Activated T-helper 2 cell treated with anti-CD3 and anti-CD28 coated beads, Interferon-gamma antibody, Interleukin-2, Interleukin-4, amounts not matched to agents 10 μg/mL and 5 μg/mL and 100 μg/mL, durations not matched to agents 14 hours and 24 hours and 36 hours (primary cell): ENCODE results near the gene ST6GAL2. TPM values are rescaled to one million over a fixed set of nuclear protein-coding genes. Genes with fewer than 3 reads are reported as not detected.

Experiments used
- DNase-seq: peaks from one replicate; pipeline ENCODE4 v3.0.0; 2021; ENCODE audit warnings: low spot score
- H3K27ac Mint-ChIP-seq: one replicate; pipeline ENCODE4 v1.8.0; 2021; ENCODE audit warnings: mixed read lengths
- H3K27me3 Mint-ChIP-seq: one replicate; pipeline ENCODE4 v1.8.0; 2021; ENCODE audit warnings: low read depth, mixed read lengths
- H3K36me3 Mint-ChIP-seq: one replicate; pipeline ENCODE4 v1.8.0; 2021; ENCODE audit warnings: low read depth, mixed read lengths
- H3K4me1 Mint-ChIP-seq: one replicate; pipeline ENCODE4 v1.8.0; 2021; ENCODE audit warnings: low read depth, mixed read lengths
- H3K4me3 Mint-ChIP-seq: one replicate; pipeline ENCODE4 v1.8.0; 2021; ENCODE audit warnings: low read depth, mild to moderate bottlenecking, moderate library complexity, mixed read lengths
- H3K9me3 Mint-ChIP-seq: one replicate; pipeline ENCODE4 v1.8.0; 2021; ENCODE audit warnings: mixed read lengths
- intact Hi-C: fragments of 100-400 bp; cut with micrococcal nuclease; formaldehyde crosslinking; loops from one replicate; pipeline ENCODE4 v1.15.1; 2023
- total RNA-seq: library from RNA; stranded (reverse); gene quantifications from 2 replicates; pipeline ENCODE4 v1.2.3, GENCODE V29; 2022

The ST6GAL2 gene
- total RNA-seq, 1 donor from 2014 or later = not detected

GRCh38 chr2:106853631-106854030 is 32.3 kb downstream of the ST6GAL2 start:
- Mint-ChIP-seq H3K4me1 (no peaks in the 10 kb centered on the region), H3K27me3 (no peaks in the 10 kb centered on the region), H3K9me3 (no peaks in the 10 kb centered on the region), H3K36me3 (no peaks in the 10 kb centered on the region), H3K27ac (no peak overlapping the region), H3K4me3 (no peak overlapping the region)
- no peak for DNase-seq
- intact Hi-C loops = no loop called here

- Mint-ChIP-seq H3K9me3 (no peaks in the 10 kb centered on the region), H3K36me3 (no peaks in the 10 kb centered on the region), H3K27ac (no peak overlapping the region), H3K27me3 (no peaks in the 10 kb centered on the region), H3K4me3 (no peak overlapping the region), H3K4me1 (no peaks in the 10 kb centered on the region)
- intact Hi-C loops = no loop called here
- no peak for DNase-seq
Measured at GRCh38 chr2:106851881-106852501, 34.0 kb downstream of the ST6GAL2 start.

- Mint-ChIP-seq H3K36me3 (no peaks in the 10 kb centered on the region), H3K27me3 (no peaks in the 10 kb centered on the region), H3K9me3 (no peaks in the 10 kb centered on the region), H3K4me3 (no peak overlapping the region), H3K27ac (no peak overlapping the region), H3K4me1 (no peaks in the 10 kb centered on the region)
- no peak for DNase-seq
- intact Hi-C loops = no loop called here
Measured at GRCh38 chr2:106851087-106851874, 34.7 kb downstream of the ST6GAL2 start.

GRCh38 chr2:106849253-106849652 is 36.7 kb downstream of the ST6GAL2 start:
- intact Hi-C loops = no loop called here
- no peaks in the 10 kb centered on the region for H3K36me3 Mint-ChIP-seq
- no peak overlapping the region for H3K27ac Mint-ChIP-seq
- no peaks in the 10 kb centered on the region for H3K27me3 Mint-ChIP-seq
- no peaks in the 10 kb centered on the region for H3K4me1 Mint-ChIP-seq
- no peak for DNase-seq
- no peaks in the 10 kb centered on the region for H3K9me3 Mint-ChIP-seq
- no peak overlapping the region for H3K4me3 Mint-ChIP-seq

GRCh38 chr2:106847366-106847765 is 38.6 kb downstream of the ST6GAL2 start:
- no peaks in the 10 kb centered on the region for H3K4me1 Mint-ChIP-seq
- H3K4me3 Mint-ChIP-seq = no peak overlapping the region
- no peak for DNase-seq
- H3K27ac Mint-ChIP-seq = no peak overlapping the region
- H3K27me3 Mint-ChIP-seq = no peaks in the 10 kb centered on the region
- no peaks in the 10 kb centered on the region for H3K9me3 Mint-ChIP-seq
- no peaks in the 10 kb centered on the region for H3K36me3 Mint-ChIP-seq
- intact Hi-C loops = no loop called here

GRCh38 chr2:106845716-106846115 is 40.3 kb downstream of the ST6GAL2 start:
- H3K36me3 Mint-ChIP-seq = no peaks in the 10 kb centered on the region
- H3K4me3 Mint-ChIP-seq = no peak overlapping the region
- DNase-seq = no peak
- no peak overlapping the region for H3K27ac Mint-ChIP-seq
- intact Hi-C loops = no loop called here
- H3K27me3 Mint-ChIP-seq = no peaks in the 10 kb centered on the region
- no peaks in the 10 kb centered on the region for H3K9me3 Mint-ChIP-seq
- no peaks in the 10 kb centered on the region for H3K4me1 Mint-ChIP-seq

- DNase-seq = no peak
- no peak overlapping the region for H3K4me3 Mint-ChIP-seq
- H3K27me3 Mint-ChIP-seq = no peaks in the 10 kb centered on the region
- H3K9me3 Mint-ChIP-seq = no peaks in the 10 kb centered on the region
- H3K36me3 Mint-ChIP-seq = no peaks in the 10 kb centered on the region
- H3K27ac Mint-ChIP-seq = no peak overlapping the region
- intact Hi-C loops = no loop called here
- H3K4me1 Mint-ChIP-seq = no peaks in the 10 kb centered on the region
Measured at GRCh38 chr2:106843910-106844250, 42.1 kb downstream of the ST6GAL2 start.

- H3K4me1 Mint-ChIP-seq = no peaks in the 10 kb centered on the region
- no peak overlapping the region for H3K27ac Mint-ChIP-seq
- intact Hi-C loops = no loop called here
- H3K36me3 Mint-ChIP-seq = no peaks in the 10 kb centered on the region
- no peaks in the 10 kb centered on the region for H3K9me3 Mint-ChIP-seq
- no peaks in the 10 kb centered on the region for H3K27me3 Mint-ChIP-seq
- H3K4me3 Mint-ChIP-seq = no peak overlapping the region
- no peak for DNase-seq
Measured at GRCh38 chr2:106843001-106843909, 42.7 kb downstream of the ST6GAL2 start.

GRCh38 chr2:106841886-106842645 is 43.9 kb downstream of the ST6GAL2 start:
- Mint-ChIP-seq H3K36me3 (no peaks in the 10 kb centered on the region), H3K4me1 (no peaks in the 10 kb centered on the region), H3K27me3 (no peaks in the 10 kb centered on the region), H3K4me3 (no peak overlapping the region), H3K9me3 (no peaks in the 10 kb centered on the region), H3K27ac (no peak overlapping the region)
- DNase-seq = no peak
- intact Hi-C loops = no loop called here

- intact Hi-C loops = no loop called here
- Mint-ChIP-seq H3K9me3 (no peaks in the 10 kb centered on the region), H3K27ac (no peak overlapping the region), H3K27me3 (no peaks in the 10 kb centered on the region), H3K4me1 (no peaks in the 10 kb centered on the region), H3K36me3 (no peaks in the 10 kb centered on the region), H3K4me3 (no peak overlapping the region)
- no peak for DNase-seq
Measured at GRCh38 chr2:106840818-106841217, 45.1 kb downstream of the ST6GAL2 start.

- no peaks in the 10 kb centered on the region for H3K9me3 Mint-ChIP-seq
- H3K27me3 Mint-ChIP-seq = no peaks in the 10 kb centered on the region
- no peak overlapping the region for H3K4me3 Mint-ChIP-seq
- no peaks in the 10 kb centered on the region for H3K4me1 Mint-ChIP-seq
- DNase-seq = no peak
- no peaks in the 10 kb centered on the region for H3K36me3 Mint-ChIP-seq
- intact Hi-C loops = no loop called here
- no peak overlapping the region for H3K27ac Mint-ChIP-seq
Measured at GRCh38 chr2:106839849-106840595, 45.9 kb downstream of the ST6GAL2 start.

- H3K27me3 Mint-ChIP-seq = no peaks in the 10 kb centered on the region
- H3K4me3 Mint-ChIP-seq = no peak overlapping the region
- H3K36me3 Mint-ChIP-seq = no peaks in the 10 kb centered on the region
- H3K27ac Mint-ChIP-seq = no peak overlapping the region
- intact Hi-C loops = no loop called here
- no peaks in the 10 kb centered on the region for H3K4me1 Mint-ChIP-seq
- H3K9me3 Mint-ChIP-seq = no peaks in the 10 kb centered on the region
- no peak for DNase-seq
Measured at GRCh38 chr2:106833256-106833655, 52.7 kb downstream of the ST6GAL2 start.
